Activated naive CD4-positive, alpha-beta T cell treated with anti-CD3 and anti-CD28 coated beads, Interleukin-2, amount 10 ng/mL, durations not matched to agents 5 hours and 36 hours (primary cell): ENCODE data around the gene SELL. TPM values are rescaled to one million over a fixed set of nuclear protein-coding genes. Genes with fewer than 3 reads are reported as not detected.

ENCODE experiments used
- total RNA-seq, 2 experiments: library from RNA; stranded (reverse); gene quantifications; one replicate each; pipeline ENCODE4 v1.2.3, GENCODE V29; 2021

Gene SELL
- 100 to 1,000 TPM; 515 to 529 TPM for total RNA-seq

GRCh38 chr1:169711469-169712308, at the start of gene SELL:
TSS of gene SELL (minus strand) at chr1:169711620. CDS start at chr1:169711498, 122 bp downstream.

GRCh38 chr1:169733924-169734323, 22.5 kb upstream of the SELL start, which contains the start of gene SELE:
TSS of gene SELE (minus strand) at chr1:169734079. CDS start at chr1:169733612, 467 bp downstream.

Other genes starting within 250 kb of the SELL start
- 1 to 10 TPM; 6.0 to 6.2 TPM for gene SLC19A2, start 225.7 kb downstream of the SELL start, total RNA-seq
- gene F5, start 125.1 kb downstream of the SELL start, total RNA-seq, result 1 to 10 TPM; 9.3 to 9.4 TPM
- gene SELP, start 81.5 kb downstream of the SELL start, total RNA-seq, result under 1 TPM; 0.19 to 0.66 TPM
- gene SELE, start 22.5 kb upstream of the SELL start, total RNA-seq, result not detected
- gene METTL18, start 83.3 kb upstream of the SELL start, total RNA-seq, result 10 to 100 TPM; 12.7 to 13.1 TPM
- gene SCYL3, start 182.3 kb upstream of the SELL start, total RNA-seq, result 10 to 100 TPM; 16.7 to 18.0 TPM